Panc1 (cell line): Measurements from ENCODE around the gene CISTR.

Experiments
- SIN3A ChIP-seq: IDR thresholded peaks from 2 replicates; pipeline ENCODE4 v1.6.1; 2012; ENCODE audit warnings: low read depth, mild to moderate bottlenecking, low read length, moderate library complexity, borderline replicate concordance; ENCODE audit not compliant: insufficient read depth
- TCF7L2 ChIP-seq: IDR thresholded peaks from 2 replicates; pipeline ENCODE4 v1.6.1; 2011; ENCODE audit warnings: mild to moderate bottlenecking, low read depth, low read length, inconsistent platforms
- TF ChIP-seq, protein P1 (sequence below): fragments of 450-650 bp; IDR thresholded peaks from 2 replicates; pipeline ENCODE4 v1.5.1; 2017; ENCODE audit warnings: mild to moderate bottlenecking
- TF ChIP-seq, protein P2 (sequence below), 2 experiments: IDR thresholded peaks; 2 replicates each; pipeline ENCODE4 v1.6.1; 2011 to 2012; ENCODE audit warnings: low read depth in 2 of 2, control low read depth in 1 of 2, low read length in 1 of 2, mild to moderate bottlenecking in 1 of 2, moderate library complexity in 1 of 2; ENCODE audit not compliant: insufficient read depth in 1 of 2

DNA sequence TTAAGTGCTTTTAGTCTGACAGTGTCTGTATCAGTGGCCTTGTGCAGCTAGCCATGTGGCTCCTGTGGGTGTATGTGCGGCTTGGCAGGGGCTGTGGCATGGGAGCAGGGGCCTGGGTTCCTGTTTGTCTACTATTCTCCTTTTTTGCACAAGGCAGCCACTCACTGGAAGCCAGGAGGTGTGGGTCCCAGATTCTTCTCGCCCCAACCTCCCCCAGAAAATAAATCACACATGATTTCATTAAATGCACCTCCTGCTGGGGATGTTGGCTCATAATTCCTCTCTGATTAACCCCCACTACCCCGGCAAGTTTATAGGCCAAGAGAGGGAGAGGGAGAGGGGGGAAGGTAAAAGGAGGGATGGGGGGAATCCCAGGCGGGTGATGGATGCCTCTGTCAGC lies 42.1 kb downstream of the CISTR start:
- TF ChIP-seq, protein P1, sequence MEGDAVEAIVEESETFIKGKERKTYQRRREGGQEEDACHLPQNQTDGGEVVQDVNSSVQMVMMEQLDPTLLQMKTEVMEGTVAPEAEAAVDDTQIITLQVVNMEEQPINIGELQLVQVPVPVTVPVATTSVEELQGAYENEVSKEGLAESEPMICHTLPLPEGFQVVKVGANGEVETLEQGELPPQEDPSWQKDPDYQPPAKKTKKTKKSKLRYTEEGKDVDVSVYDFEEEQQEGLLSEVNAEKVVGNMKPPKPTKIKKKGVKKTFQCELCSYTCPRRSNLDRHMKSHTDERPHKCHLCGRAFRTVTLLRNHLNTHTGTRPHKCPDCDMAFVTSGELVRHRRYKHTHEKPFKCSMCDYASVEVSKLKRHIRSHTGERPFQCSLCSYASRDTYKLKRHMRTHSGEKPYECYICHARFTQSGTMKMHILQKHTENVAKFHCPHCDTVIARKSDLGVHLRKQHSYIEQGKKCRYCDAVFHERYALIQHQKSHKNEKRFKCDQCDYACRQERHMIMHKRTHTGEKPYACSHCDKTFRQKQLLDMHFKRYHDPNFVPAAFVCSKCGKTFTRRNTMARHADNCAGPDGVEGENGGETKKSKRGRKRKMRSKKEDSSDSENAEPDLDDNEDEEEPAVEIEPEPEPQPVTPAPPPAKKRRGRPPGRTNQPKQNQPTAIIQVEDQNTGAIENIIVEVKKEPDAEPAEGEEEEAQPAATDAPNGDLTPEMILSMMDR = no peak
- no peak for TF ChIP-seq TCF7L2
- TF ChIP-seq SIN3A = no peak
- TF ChIP-seq, protein P2, sequence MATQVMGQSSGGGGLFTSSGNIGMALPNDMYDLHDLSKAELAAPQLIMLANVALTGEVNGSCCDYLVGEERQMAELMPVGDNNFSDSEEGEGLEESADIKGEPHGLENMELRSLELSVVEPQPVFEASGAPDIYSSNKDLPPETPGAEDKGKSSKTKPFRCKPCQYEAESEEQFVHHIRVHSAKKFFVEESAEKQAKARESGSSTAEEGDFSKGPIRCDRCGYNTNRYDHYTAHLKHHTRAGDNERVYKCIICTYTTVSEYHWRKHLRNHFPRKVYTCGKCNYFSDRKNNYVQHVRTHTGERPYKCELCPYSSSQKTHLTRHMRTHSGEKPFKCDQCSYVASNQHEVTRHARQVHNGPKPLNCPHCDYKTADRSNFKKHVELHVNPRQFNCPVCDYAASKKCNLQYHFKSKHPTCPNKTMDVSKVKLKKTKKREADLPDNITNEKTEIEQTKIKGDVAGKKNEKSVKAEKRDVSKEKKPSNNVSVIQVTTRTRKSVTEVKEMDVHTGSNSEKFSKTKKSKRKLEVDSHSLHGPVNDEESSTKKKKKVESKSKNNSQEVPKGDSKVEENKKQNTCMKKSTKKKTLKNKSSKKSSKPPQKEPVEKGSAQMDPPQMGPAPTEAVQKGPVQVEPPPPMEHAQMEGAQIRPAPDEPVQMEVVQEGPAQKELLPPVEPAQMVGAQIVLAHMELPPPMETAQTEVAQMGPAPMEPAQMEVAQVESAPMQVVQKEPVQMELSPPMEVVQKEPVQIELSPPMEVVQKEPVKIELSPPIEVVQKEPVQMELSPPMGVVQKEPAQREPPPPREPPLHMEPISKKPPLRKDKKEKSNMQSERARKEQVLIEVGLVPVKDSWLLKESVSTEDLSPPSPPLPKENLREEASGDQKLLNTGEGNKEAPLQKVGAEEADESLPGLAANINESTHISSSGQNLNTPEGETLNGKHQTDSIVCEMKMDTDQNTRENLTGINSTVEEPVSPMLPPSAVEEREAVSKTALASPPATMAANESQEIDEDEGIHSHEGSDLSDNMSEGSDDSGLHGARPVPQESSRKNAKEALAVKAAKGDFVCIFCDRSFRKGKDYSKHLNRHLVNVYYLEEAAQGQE (IDR thresholded peaks at IDR 0.05; ENCODE audit: insufficient read depth in 1 of 2, low read depth in 2 of 2, low read length in 1 of 2) = no peak
